ENCODE data around the gene SLC44A3. TPM values are rescaled to one million over a fixed set of nuclear protein-coding genes. Genes with fewer than 3 reads are reported as not detected.

Gene SLC44A3
- total and polyA plus RNA-seq, 2 of the 13 experiments (the other 11 are each of a cell fraction or from before 2014, with no cell fraction given) = 6.8 to 14.1 TPM

DNA sequence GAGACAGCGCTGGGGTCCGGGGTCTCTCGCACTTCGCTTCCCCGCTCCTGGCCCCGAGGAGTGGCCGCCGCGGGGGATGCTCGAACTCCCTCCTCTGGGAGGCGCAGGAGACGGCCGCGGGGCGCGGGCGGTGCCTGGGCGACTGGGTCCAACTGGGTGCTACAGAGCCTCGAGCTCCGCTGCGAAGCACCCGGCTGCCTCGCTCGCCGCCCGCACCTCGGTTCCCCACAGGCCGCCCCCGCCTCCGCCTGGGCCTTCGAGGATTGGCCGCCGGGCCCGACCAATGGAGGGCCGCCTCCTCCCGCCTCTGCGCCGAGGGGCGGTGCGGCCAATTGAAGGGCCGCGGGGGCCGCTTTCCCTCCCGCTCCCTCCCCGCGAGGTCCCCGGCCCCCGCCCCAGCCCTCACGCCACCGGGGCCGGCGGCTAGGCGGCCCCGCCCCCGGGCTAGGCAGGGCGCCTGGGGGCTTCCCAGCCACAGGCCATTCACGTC, 106.8 kb downstream of the SLC44A3 start, which contains the start of gene CNN3 (continued):
- TF ChIP-seq ZNF430 (CRISPR knock-in tag; IDR thresholded peaks at IDR 0.05) (peak; percentile 56; the same call in 1 of the 2 replicates), SMYD3 (CRISPR knock-in tag; IDR thresholded peaks at IDR 0.05) (no peak), HBP1 (CRISPR knock-in tag; IDR thresholded peaks at IDR 0.05; ENCODE audit: low read depth) (peak; percentile 42; the same call in 1 of the 2 replicates), TCF7 (IDR thresholded peaks at IDR 0.05; ENCODE audit: low read depth) (0 out of 2 replicates have a peak, but pooled peaks have one; percentile 17), AGO2 (optimal IDR thresholded peaks at IDR 0.05; ENCODE audit: low read depth, low read length) (peak; percentile 54), ETV6 (CRISPR knock-in tag; conservative IDR thresholded peaks at IDR 0.05) (peak; percentile 42; the same call in 1 of the 2 replicates), U2AF2 (IDR thresholded peaks at IDR 0.05; ENCODE audit: low read depth, low read length) (no peak), SKI (IDR thresholded peaks at IDR 0.05; ENCODE audit: partially characterized antibody) (no peak), HOXD1 (CRISPR knock-in tag; IDR thresholded peaks at IDR 0.05) (peak; percentile 49; the same call in 1 of the 2 replicates), ZNF800 (CRISPR knock-in tag; IDR thresholded peaks at IDR 0.05) (no peak; the same call in 1 of the 2 replicates), SAFB2 (CRISPR knock-in tag; IDR thresholded peaks at IDR 0.05; ENCODE audit: borderline replicate concordance, low read depth) (no peak), ZNF17 (CRISPR knock-in tag; IDR thresholded peaks at IDR 0.05) (no peak), HIVEP1 (CRISPR knock-in tag; IDR thresholded peaks at IDR 0.05) (peak; percentile 72), NFE2 (CRISPR knock-in tag; IDR thresholded peaks at IDR 0.05) (no peak), ATF7-NPFF (CRISPR knock-in tag; IDR thresholded peaks at IDR 0.05; ENCODE audit: low read depth) (peak; percentile 62; the same call in 1 of the 2 replicates), ZNF598 (CRISPR knock-in tag; IDR thresholded peaks at IDR 0.05; ENCODE audit: borderline replicate concordance) (no peak), IRX3 (CRISPR knock-in tag; IDR thresholded peaks at IDR 0.05; ENCODE audit: borderline replicate concordance, low read depth) (peak; percentile 88), BCL6 (CRISPR knock-in tag; IDR thresholded peaks at IDR 0.05) (peak; percentile 60; the same call in 1 of the 2 replicates), NAIF1 (CRISPR knock-in tag; IDR thresholded peaks at IDR 0.05; ENCODE audit: borderline replicate concordance) (0 out of 2 replicates have a peak, but pooled peaks have one; percentile 8)
- TF ChIP-seq, protein P1, sequence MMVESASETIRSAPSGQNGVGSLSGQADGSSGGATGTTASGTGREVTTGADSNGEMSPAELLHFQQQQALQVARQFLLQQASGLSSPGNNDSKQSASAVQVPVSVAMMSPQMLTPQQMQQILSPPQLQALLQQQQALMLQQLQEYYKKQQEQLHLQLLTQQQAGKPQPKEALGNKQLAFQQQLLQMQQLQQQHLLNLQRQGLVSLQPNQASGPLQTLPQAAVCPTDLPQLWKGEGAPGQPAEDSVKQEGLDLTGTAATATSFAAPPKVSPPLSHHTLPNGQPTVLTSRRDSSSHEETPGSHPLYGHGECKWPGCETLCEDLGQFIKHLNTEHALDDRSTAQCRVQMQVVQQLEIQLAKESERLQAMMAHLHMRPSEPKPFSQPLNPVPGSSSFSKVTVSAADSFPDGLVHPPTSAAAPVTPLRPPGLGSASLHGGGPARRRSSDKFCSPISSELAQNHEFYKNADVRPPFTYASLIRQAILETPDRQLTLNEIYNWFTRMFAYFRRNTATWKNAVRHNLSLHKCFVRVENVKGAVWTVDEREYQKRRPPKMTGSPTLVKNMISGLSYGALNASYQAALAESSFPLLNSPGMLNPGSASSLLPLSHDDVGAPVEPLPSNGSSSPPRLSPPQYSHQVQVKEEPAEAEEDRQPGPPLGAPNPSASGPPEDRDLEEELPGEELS (CRISPR knock-in tag; IDR thresholded peaks at IDR 0.05) = peak; percentile 49
- TF ChIP-seq, protein P2, sequence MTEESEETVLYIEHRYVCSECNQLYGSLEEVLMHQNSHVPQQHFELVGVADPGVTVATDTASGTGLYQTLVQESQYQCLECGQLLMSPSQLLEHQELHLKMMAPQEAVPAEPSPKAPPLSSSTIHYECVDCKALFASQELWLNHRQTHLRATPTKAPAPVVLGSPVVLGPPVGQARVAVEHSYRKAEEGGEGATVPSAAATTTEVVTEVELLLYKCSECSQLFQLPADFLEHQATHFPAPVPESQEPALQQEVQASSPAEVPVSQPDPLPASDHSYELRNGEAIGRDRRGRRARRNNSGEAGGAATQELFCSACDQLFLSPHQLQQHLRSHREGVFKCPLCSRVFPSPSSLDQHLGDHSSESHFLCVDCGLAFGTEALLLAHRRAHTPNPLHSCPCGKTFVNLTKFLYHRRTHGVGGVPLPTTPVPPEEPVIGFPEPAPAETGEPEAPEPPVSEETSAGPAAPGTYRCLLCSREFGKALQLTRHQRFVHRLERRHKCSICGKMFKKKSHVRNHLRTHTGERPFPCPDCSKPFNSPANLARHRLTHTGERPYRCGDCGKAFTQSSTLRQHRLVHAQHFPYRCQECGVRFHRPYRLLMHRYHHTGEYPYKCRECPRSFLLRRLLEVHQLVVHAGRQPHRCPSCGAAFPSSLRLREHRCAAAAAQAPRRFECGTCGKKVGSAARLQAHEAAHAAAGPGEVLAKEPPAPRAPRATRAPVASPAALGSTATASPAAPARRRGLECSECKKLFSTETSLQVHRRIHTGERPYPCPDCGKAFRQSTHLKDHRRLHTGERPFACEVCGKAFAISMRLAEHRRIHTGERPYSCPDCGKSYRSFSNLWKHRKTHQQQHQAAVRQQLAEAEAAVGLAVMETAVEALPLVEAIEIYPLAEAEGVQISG (CRISPR knock-in tag; IDR thresholded peaks at IDR 0.05) = peak; percentile 76
- TF ChIP-seq, protein P3, sequence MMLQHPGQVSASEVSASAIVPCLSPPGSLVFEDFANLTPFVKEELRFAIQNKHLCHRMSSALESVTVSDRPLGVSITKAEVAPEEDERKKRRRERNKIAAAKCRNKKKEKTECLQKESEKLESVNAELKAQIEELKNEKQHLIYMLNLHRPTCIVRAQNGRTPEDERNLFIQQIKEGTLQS (CRISPR knock-in tag; IDR thresholded peaks at IDR 0.05) = 0 out of 2 replicates have a peak, but pooled peaks have one; percentile 59

Data from HepG2 (cell line).